HG03064 (cell line): Measurements from ENCODE around the gene TRAPPC1.
"Not testable (repeated sequence)": the region's sequence is repeated elsewhere in the genome, so short reads cannot be mapped to it uniquely, and the experiment has no call there.

Experiments used
- ATAC-seq: cut with Tn5 transposase; IDR thresholded peaks from one replicate; pipeline ENCODE4 v1.9.1; 2021; ENCODE audit warnings: low read depth; ENCODE audit not compliant: unreplicated experiment

TRAPPC1 gene, protein sequence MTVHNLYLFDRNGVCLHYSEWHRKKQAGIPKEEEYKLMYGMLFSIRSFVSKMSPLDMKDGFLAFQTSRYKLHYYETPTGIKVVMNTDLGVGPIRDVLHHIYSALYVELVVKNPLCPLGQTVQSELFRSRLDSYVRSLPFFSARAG

DNA sequence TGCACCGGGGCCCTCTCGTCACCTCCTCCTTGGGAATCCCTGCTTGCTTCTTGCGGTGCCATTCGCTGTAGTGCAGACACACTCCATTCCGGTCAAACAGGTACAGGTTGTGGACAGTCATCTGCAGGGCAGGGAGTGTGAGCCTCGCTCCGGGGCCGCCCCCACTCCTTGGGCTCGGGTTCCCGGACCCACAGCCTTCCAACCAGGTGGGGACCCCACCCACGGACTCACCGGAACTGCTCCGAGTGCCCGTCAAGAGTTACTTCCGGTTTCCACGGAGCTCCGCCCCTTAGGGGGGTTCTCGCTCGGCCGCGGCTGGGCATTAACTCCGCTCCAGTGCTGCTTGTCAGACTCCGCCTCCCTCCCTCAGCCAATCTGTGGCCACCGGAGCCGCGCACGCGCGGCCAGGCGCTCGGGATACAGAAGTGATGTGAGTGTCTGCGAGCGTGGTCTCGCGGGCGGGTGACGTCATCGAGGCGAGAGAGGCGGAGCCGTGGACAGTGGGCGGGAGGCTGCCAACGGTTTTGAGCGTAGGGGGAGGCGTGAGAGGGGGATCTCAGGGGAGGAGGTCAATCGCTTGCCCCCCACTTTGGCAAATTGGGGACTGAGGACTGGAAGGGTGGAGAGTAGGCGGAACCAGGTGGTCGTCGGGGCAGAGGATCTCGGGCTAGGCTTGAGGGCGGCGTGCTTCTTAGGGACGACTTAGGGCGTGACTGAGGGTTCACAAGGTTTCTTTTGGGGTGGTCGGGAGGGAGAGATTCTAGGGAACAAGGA, at the start of gene TRAPPC1, which contains the start of gene CNTROB:
Gene TRAPPC1, minus strand, starts transcription at position 238 of the 774 bp plus-strand sequence. Its CDS starts 117 bp downstream, at position 121.
Gene CNTROB, plus strand, starts transcription at position 498 of the 774 bp plus-strand sequence. CDS start 874 bp downstream, outside the sequence.
- peak; percentile 83 for ATAC-seq

DNA sequence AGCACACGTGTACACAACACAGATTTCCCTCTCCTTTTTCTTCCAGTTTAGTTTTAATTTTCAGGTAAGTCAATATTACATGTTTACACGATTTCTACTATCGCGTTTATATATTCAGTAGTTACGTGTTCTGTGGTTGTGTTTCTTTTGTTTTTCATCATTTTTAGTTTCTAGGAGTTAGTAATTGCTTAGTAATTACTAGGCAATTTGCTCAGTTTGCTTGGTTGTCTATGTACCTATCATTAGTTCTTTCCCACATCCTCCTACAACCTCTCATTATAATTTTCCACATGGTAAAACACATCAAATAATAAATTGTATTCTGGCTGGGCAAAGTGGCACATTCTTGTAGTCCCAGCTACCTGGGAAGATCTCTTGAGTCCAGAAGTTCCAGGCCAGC, 46.1 kb upstream of the TRAPPC1 start:
- ATAC-seq: no peak

DNA sequence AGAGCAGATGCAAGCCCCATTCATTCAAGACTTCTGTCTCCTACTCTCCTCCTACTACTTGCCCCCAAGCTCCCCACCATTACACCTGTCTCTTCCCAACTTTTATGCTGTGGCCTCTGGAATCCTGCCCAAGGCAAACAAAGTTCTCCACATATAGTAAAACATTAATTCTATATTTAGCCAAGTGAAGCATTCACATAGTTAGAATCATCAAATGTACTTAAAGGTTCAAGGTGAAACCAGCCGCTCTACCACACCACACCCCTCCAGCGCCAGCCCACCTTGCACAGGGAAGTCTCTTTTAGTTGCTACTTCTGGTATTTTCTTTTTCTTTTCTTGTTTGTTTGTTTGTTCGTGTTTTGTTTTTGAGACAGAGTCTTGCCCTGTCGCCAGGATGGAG, 45.3 kb upstream of the TRAPPC1 start:
- no peak for ATAC-seq

DNA sequence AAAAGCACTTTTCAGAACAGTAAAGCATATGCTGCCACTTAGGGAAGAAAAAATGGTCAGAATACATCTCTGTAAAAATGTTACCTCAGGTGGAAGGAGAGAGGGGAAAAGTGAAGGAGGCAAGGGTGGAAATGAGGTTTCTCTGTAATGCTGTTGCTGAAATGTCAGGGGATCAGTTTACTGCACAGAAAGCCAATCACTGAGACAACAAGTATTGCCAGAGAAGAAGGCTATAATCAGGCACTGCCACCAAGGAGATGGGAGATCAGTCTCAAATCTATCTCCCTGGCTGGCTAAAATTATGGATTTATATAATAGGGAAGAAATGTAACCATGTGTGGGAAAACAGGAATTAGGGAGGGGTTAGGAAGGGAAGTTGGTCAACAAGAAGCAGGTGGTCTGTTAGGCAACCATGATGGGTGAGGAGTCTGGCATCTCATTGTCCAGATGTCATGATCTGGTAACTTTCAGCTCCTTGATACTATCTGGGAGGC, 42.9 kb upstream of the TRAPPC1 start:
- ATAC-seq: no peak

DNA sequence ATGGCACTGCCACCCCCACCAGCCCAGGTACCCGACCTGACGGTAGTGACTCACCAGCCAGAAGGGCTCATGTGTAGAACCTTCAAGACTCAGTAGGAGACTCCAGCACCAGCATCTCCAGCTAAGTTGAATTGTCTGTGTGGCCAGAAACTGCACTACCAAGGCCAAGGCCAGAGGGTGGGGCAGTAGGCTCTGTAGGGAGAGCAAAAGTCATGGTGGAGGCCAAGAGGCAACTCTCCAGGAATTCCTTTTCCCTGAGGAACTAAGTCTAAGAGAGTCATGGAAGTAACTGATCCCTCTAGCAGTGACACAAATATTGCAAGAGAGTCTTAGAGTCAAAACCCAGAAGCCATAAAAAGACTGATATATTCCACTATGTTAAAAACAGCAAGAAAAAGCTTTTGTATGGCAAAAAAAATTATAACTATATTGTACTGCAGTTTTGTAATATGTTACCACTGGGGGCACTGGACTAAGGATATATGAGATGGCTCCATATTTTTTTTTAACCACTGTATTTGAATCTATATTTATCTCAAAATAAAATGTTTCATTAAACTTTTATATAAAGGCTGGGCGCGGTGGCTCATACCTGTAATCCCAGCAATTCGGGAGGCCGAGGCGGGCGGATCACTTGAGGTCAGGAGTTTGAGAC, 40.5 kb upstream of the TRAPPC1 start:
- no peak for ATAC-seq

DNA sequence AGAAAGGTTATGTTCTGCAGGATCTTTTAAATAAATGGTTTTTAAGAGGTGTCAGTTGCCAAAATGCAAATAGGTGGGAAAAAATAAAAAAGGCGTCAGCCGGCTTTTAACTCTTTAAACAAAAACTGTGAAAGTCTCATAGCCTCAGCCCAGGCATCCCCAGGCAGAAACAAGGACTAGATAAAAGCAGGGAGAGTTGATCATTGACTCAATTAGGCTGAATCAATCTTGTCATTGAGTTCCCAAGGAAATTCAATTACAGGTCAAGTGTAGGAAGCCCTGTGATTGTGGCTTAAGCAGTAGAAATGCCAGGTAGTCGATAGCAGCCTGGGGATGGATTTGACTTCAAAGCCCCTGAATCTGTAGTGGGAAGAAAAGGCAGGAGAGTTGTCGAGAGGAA, 39.9 kb upstream of the TRAPPC1 start:
- ATAC-seq: no peak

DNA sequence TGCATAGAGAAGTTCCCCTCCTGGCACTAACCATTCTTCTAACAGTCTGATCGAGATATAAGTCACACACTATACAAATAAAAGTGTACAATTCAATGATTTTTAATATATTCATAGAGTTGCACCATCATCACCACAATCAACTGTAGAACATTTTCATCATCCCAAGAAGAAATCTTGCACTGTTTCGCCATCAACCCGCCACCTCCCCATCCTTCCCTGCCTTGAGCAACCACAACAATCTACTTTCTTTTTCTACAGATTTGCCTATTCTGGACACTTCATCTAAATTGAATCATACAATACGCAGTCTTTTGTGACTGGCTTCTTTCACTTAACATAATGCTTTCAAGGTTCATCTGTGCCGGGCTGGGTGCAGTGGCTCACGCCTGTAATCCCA, 37.7 kb upstream of the TRAPPC1 start:
- no peak for ATAC-seq

DNA sequence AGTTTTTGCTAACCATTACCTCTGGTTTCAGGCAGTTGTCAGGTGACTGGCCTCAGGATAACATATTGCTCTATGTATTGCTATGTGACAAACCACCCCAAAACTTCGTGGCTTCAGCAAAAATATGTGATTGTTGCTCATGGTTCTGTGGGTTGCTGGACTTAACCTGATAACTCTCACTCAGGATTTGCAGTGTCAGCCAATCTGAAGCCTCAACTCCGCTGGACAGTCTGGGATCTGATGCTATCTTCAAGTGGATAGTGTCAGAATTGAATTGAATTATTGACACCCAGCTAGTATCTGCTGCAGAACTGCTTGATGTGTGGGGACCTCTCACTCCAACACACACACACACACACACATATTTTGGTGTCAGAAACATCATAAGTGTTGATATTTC, 36.0 kb upstream of the TRAPPC1 start:
- ATAC-seq: no peak

DNA sequence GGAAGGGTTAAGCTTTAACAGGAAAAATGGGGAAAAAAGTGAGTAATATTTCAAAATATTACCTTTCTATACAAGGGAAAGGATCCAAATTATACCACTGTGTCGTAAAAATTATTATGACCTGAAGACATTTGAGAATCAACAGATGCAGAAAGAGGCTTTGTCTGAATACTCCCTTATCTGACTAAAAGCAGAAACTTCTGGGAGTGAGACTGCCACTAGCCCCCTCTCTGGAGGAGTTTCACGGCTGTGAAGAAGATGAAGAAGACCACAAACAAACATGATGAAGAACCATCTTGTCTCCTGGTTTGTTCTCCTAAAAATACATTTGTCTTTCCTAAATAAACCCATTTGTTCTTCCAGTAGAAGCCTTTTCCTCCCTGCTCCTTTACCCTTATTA, 29.7 kb upstream of the TRAPPC1 start:
- no peak for ATAC-seq

DNA sequence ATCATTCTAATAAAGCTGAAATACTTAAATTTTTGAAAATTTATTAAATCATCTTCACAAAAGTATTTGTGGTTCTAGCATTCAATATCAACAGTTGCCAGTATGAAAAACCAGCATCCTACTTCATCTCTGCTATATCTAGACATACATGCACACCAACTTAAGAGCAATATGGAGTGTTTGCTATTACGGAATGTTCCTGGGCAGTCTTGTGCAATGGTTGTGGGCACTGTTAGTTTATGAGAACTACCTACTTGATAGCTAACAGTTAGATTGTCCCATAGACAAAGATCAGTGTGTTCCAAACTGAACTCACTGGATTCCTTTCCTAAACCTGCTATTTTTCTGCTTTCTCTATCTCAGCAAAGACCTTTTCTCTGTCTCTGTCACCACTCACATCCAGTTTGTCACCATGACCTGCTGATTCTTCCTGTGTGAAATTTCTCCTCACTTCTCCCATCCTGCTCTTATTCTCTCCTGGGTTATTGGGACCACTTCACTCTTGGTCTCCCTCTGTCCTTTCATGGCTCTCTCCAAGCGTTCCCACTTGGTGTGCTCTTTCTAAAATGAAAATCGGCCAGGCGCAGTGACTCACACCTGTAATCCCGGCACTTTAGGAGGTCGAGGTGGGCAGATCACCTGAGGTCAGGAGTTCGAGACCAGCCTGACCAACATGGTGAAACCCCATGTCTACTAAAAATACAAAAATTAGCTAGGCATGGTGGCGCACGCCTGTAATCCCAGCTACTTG, 27.9 kb upstream of the TRAPPC1 start:
- no peak for ATAC-seq

DNA sequence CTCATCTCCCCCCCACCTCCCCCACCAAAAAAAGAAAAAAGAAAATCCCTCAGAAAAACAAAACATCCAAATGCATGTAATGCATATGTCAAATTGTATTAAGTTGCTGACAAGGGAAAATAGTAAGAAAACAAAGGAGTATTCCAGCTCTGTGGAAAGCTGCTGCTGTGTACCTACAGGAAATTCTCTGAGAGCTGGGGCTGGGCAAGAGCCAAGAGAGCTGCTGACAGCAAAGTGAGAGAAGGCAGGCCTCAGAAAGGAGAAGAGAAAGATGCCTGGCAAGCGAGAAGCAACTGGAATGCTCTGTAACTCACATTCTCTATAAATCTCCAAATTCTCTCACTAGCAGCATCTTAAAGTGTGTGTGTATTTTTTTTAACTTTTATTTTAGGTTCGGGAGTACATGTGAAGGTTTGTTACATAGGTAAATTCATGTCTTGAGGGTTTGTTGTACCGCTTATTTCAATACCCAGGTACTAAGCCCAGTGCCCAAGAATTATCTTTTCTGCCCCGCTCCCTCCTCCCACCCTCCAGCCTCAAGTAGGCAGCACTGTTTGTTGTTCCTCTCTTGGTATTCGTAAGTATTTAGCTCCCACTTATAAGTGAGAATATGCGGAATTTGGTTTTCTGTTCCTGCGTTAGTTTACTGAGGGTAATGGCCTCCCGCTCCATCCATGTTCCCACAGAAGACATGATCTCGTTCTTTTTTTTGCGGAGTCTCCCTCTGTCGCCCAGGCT, 24.7 kb upstream of the TRAPPC1 start:
- ATAC-seq: no peak

DNA sequence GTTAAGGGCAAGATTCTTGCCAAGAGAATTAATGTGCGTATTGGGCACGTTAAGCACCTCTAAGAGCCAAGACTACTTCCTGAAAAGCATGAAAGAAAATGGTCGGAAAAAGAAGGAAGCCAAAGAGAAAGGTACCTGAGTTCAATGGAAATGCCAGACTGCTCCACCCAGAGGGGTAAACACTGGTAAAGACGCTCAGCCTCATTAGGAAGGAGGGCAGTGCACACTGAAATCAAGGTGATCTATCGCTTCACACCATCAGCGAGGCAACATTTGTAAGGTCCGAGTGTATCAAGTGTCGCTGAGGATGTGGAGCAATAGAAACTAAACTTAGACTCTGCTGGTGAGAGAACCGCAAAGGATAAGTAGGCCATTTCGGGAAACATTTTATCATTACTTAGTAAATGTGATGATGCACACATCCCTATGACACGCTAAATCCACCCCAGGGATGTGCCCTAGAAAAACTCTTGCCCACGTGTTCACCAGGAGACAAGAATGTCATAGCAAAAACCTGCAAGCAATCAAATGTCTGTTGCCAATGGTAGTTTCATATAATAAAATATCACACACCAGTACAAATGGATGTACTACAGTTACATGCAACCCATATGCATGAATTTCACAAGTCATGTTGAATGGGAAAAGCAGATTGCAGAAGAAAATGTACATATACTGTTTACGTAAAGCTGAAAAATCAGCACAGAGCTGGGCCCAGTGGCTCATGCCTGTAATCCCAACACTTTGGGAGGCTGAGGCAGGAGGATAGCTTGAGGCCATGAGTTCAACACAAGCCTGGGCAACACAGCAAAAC, 23.9 kb upstream of the TRAPPC1 start:
- ATAC-seq: no peak

DNA sequence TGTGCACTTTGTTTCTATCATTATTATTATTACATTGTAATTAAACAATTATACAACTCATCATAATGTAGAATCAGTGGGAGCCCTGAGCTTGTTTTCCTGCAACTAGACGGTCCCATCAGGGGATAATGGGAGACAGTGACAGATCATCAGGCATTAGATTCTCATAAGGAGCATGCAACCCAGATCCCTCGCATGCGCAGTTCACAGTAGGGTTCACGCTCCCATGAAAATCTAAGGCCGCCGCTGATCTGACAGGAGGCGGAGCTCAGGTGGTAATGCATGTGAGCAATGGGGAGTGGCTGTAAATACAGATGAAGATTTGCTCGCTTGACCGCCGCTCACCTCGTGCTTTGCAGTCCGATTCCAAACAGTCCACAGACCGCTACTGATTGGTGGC, 21.5 kb upstream of the TRAPPC1 start:
- ATAC-seq: not testable (repeated sequence)

DNA sequence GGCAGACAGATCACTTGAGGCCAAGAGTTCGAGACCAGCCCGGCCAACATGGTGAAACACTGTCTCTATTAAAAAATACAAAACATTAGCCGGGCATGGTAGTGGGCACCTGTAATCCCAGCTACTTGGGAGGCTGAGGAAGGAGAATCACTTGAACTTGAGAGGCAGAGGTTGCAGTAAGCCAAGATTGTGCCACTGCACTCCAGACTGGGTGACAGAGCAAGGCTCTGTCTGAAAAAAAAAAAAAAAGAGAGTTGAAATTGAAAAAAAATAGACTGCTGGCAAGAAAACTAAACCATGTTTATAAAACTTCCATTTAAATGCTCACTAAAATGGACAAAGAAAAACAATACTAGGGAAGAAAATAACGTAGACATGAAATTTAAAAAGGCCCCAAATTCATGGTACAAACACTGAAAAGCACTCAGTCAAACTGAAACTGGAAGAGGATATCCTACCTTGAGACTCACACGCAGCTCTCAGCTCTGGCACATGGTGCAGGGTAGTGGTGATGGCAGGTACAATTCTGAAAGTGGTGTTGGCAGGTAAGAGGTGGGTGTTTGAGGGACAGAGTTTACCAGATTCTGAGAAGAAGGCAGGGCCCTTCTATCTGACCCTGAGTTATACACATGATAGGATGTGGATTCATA, 19.5 kb upstream of the TRAPPC1 start:
- peak; percentile 65 for ATAC-seq

DNA sequence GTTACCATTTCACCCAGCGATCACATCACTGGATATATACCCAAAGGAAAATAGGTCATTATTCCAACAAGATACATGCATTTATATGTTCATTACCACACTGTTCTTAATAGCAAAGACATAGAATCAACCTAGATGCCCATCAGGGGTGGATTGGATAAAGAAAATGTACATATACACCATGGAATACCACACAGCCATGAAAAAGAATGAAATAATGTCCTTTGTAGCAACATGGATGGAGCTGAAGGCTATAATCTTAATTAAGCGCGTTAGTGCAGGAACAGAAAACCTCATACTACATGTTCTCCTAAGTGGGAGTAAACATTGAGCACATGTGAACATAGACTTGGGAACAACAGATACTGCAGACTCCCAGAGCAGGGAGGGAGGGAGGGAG, 18.8 kb upstream of the TRAPPC1 start:
- ATAC-seq: no peak

DNA sequence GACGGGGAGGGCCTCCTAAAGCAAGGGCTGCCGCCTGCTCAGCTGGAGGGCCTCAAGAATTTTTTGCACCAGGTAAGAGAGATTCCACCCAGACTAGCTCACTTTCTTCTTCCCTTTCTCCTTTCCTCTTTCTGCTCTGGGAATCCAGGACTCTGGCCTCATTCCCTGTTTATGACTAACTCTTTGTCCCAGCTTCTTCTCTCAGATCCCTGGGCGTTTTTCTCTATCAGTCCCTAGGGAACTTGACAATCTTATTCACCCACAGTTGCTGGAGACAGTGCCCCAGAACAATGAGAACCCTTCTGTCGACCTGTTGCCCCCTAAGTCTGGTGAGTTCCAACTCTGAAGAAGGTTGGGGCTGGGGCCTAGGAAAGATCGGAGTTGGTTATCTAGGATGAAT, 15.9 kb upstream of the TRAPPC1 start:
- no peak for ATAC-seq

DNA sequence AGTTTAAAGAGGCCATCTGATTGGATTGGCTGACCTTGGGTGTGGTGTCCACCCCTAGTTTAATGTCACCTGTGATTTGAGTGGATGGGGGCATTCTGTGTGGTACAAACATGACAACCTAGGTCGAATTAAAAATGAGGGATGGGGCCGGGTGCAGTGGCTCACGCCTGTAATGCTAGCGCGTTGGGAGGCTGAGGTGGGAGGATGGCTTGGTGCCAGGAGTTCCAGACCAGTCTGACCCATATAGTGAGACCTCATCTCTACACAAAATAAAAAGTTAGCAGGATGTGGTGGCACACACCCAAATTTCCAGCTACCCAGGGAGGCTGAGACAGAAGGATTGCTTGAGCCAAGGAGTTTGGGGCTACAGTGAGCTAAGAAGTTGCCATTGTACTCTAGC, 14.7 kb upstream of the TRAPPC1 start:
- no peak for ATAC-seq

DNA sequence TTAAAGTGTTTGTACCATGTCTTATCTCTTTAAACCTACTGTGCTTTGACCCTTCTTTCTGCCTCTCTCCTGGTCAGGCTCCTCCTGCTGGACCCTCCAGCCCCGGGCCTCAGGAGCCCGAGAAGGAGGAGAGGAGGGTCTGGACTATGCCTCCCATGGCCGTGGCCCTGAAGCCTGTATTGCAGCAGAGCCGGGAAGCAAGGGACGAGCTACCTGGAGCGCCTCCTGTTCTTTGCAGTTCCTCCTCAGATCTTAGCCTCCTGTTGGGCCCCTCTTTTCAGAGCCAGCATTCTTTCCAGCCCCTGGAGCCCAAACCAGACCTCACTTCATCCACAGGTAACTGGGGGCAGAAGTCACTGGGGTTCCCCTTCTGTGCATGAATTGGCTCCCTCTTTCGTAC, 13.9 kb upstream of the TRAPPC1 start:
- ATAC-seq: no peak

DNA sequence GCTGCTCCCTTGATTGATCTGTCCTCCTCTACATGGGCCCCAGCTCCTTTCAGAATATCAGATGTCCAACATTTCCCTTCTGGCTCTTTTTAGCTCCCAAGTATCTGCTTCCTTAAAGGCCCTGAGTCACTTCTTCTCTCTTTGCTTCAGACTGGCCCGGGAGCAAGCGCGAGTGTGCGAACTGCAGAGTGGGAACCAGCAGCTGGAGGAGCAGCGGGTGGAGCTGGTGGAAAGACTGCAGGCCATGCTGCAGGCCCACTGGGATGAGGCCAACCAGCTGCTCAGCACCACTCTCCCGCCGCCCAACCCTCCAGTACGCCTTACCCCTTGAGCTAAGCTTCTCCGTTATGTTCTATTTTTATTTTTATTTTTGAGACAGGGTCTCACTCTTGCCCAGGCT, 12.6 kb upstream of the TRAPPC1 start:
- ATAC-seq: no peak
